H1 (cell line): ENCODE data around the gene ADAMTS6. TPM values are rescaled to one million over a fixed set of nuclear protein-coding genes. Genes with fewer than 3 reads are reported as not detected.

Experiments
- CTCF ChIA-PET: fragments of 300-600 bp; sonication (Branson Sonifier 250); formaldehyde crosslinking; loops from one replicate; lab custom pipeline; 2021; ENCODE audit not compliant: partially characterized antibody; lab: Charles Lee
- POLR2A ChIA-PET: fragments of 300-600 bp; sonication (Branson Sonifier 250); formaldehyde crosslinking; loops from one replicate; lab custom pipeline; 2021; ENCODE audit warnings: inconsistent platforms; ENCODE audit not compliant: partially characterized antibody; lab: Charles Lee
- DNase-seq, 2 experiments: peaks; one replicate each; pipeline versions ENCODE4 v3.0.0 to v3.0.0-alpha.2; 2010 to 2022; ENCODE audit warnings: low spot score in 2 of 2, low read depth in 1 of 2, mixed read lengths in 1 of 2
- FAIRE-seq: peaks from 2 replicates; lab custom pipeline; 2011; peaks lifted over from hg19 to GRCh38; lab: Jason Lieb, UNC
- H2AFZ ChIP-seq: 2 replicates; pipeline ENCODE4 v1.8.1; 2012; ENCODE audit warnings: low read length, inconsistent platforms
- H2AK5ac ChIP-seq: 2 replicates; pipeline ENCODE4 v1.6.1; 2013; ENCODE audit warnings: low read depth, low read length
- H2BK120ac ChIP-seq: replicated peaks from 2 replicates; pipeline ENCODE3; 2013; ENCODE audit warnings: low read depth, low read length, inconsistent platforms
- H2BK12ac ChIP-seq: 2 replicates; pipeline ENCODE4 v1.6.1; 2013; ENCODE audit warnings: low read depth, low read length
- H2BK15ac ChIP-seq: 2 replicates; pipeline ENCODE4 v1.6.1; 2013; ENCODE audit warnings: low read length
- H2BK20ac ChIP-seq: 2 replicates; pipeline ENCODE4 v1.6.1; 2013; ENCODE audit warnings: low read length
- H2BK5ac ChIP-seq: 2 replicates; pipeline ENCODE4 v1.6.1; 2013; ENCODE audit warnings: low read depth, low read length
- H3K14ac ChIP-seq: 2 replicates; pipeline ENCODE4 v1.6.1; 2013; ENCODE audit warnings: inconsistent platforms; ENCODE audit not compliant: insufficient read length
- H3K18ac ChIP-seq: 2 replicates; pipeline ENCODE4 v1.6.1; 2013; ENCODE audit warnings: low read length; ENCODE audit errors: extremely low read depth
- H3K23ac ChIP-seq: 2 replicates; pipeline ENCODE4 v1.6.1; 2013; ENCODE audit warnings: inconsistent platforms; ENCODE audit not compliant: insufficient read length
- H3K23me2 ChIP-seq: 2 replicates; pipeline ENCODE4 v1.6.1; 2013; ENCODE audit warnings: low read depth, low read length
- H3K27ac ChIP-seq: 2 replicates; pipeline ENCODE4 v1.6.1; 2011; ENCODE audit warnings: low read depth, low read length, inconsistent platforms
- H3K27me3 ChIP-seq, 4 experiments: replicated peaks in 1 of 4; 1 replicate in 1 of 4; 2 replicates in 3 of 4; pipeline versions ENCODE4 v1.6.1 to v1.8.1; 2011 to 2013; ENCODE audit warnings: low read length in 3 of 4, mild to moderate bottlenecking in 3 of 4, inconsistent platforms in 2 of 4, mixed read lengths in 2 of 4, moderate library complexity in 1 of 4; ENCODE audit not compliant: control insufficient read depth in 3 of 4, insufficient read depth in 3 of 4; ENCODE audit errors: extremely low read depth in 1 of 4
- H3K36me3 ChIP-seq, 4 experiments: 2 replicates each; pipeline versions ENCODE4 v1.6.1 to v1.8.1; 2011 to 2013; ENCODE audit warnings: mild to moderate bottlenecking in 4 of 4, low read length in 3 of 4, moderate library complexity in 2 of 4, control low read depth in 1 of 4, inconsistent platforms in 1 of 4; ENCODE audit not compliant: insufficient read depth in 4 of 4, control insufficient read depth in 2 of 4
- H3K4ac ChIP-seq: replicated peaks from 2 replicates; pipeline ENCODE3; 2013; ENCODE audit warnings: low read length, low read depth, mixed read lengths, inconsistent platforms; ENCODE audit not compliant: insufficient read length
- H3K4me1 ChIP-seq, 4 experiments: replicated peaks in 1 of 4; 1 replicate in 1 of 4; 2 replicates in 3 of 4; pipeline versions ENCODE4 v1.6.1 to v1.8.1; 2011 to 2013; ENCODE audit warnings: low read length in 3 of 4, inconsistent platforms in 2 of 4, mixed read lengths in 1 of 4; ENCODE audit not compliant: insufficient read depth in 4 of 4, control insufficient read depth in 3 of 4
- H3K4me2 ChIP-seq, 2 experiments: 2 replicates each; pipeline versions ENCODE4 v1.6.1 to v1.8.1; 2011 to 2013; ENCODE audit warnings: low read depth in 2 of 2, low read length in 2 of 2, control low read depth in 1 of 2, inconsistent platforms in 1 of 2, mild to moderate bottlenecking in 1 of 2; ENCODE audit not compliant: insufficient read depth in 1 of 2
- H3K4me3 ChIP-seq, 4 experiments: fragments of 200-600, 300-600 bp in 1 of 4; sonication (generic), shearing (Covaris generic), sonication (Bioruptor Twin) in 1 of 4; 2 replicates each; pipeline versions ENCODE4 v1.5.1 to v1.8.1; 2011 to 2016; ENCODE audit warnings: low read length in 4 of 4, low read depth in 3 of 4, control low read depth in 2 of 4, inconsistent platforms in 2 of 4, mild to moderate bottlenecking in 2 of 4, mixed read lengths in 1 of 4, moderate library complexity in 1 of 4; ENCODE audit not compliant: insufficient read depth in 2 of 4; ENCODE audit errors: extremely low read depth in 1 of 4
- H3K56ac ChIP-seq: replicated peaks from 2 replicates; pipeline ENCODE3; 2013; ENCODE audit warnings: low read depth, mild to moderate bottlenecking, mixed read lengths, low read length, inconsistent platforms; ENCODE audit not compliant: insufficient read length
- H3K79me1 ChIP-seq: 2 replicates; pipeline ENCODE4 v1.6.1; 2013; ENCODE audit warnings: low read depth, low read length, control low read depth
- H3K79me2 ChIP-seq, 2 experiments: 2 replicates each; pipeline versions ENCODE4 v1.6.1 to v1.8.1; 2012 to 2013; ENCODE audit warnings: low read length in 2 of 2, mild to moderate bottlenecking in 2 of 2, inconsistent platforms in 1 of 2; ENCODE audit not compliant: insufficient read depth in 2 of 2, control insufficient read depth in 1 of 2
- H3K9ac ChIP-seq, 4 experiments: replicated peaks in 1 of 4; 1 replicate in 1 of 4; 2 replicates in 3 of 4; pipeline versions ENCODE4 v1.6.1 to v1.8.1; 2011 to 2013; ENCODE audit warnings: low read depth in 3 of 4, low read length in 3 of 4, control low read depth in 2 of 4, mild to moderate bottlenecking in 2 of 4, moderate library complexity in 2 of 4, inconsistent platforms in 1 of 4; ENCODE audit errors: extremely low read depth in 1 of 4
- H3K9me3 ChIP-seq, 2 experiments: 2 replicates each; pipeline versions ENCODE4 v1.6.1 to v1.8.1; 2012 to 2013; ENCODE audit warnings: mild to moderate bottlenecking in 2 of 2, moderate library complexity in 2 of 2, control low read depth in 1 of 2, inconsistent platforms in 1 of 2, low read depth in 1 of 2, low read length in 1 of 2, mixed read lengths in 1 of 2; ENCODE audit not compliant: insufficient read depth in 2 of 2
- H4K20me1 ChIP-seq, 2 experiments: replicated peaks in 1 of 2; 2 replicates each; pipeline versions ENCODE3 to v1.8.1; 2011 to 2013; ENCODE audit warnings: inconsistent platforms in 2 of 2, low read length in 2 of 2, mild to moderate bottlenecking in 1 of 2; ENCODE audit not compliant: insufficient read depth in 2 of 2, control insufficient read depth in 1 of 2
- H4K5ac ChIP-seq: 2 replicates; pipeline ENCODE4 v1.6.1; 2013; ENCODE audit warnings: low read length, low read depth, mixed read lengths, inconsistent platforms; ENCODE audit not compliant: insufficient read length
- H4K8ac ChIP-seq: 2 replicates; pipeline ENCODE4 v1.8.0; 2013; ENCODE audit warnings: mild to moderate bottlenecking, moderate library complexity, low read length, inconsistent platforms; ENCODE audit not compliant: insufficient read depth; ENCODE audit errors: extremely low read depth
- H4K91ac ChIP-seq: replicated peaks from 2 replicates; pipeline ENCODE3; 2013; ENCODE audit warnings: low read length, mixed read lengths, inconsistent platforms; ENCODE audit not compliant: insufficient read length
- ATF3 ChIP-seq: IDR thresholded peaks from 2 replicates; pipeline ENCODE4 v1.6.1; 2011; ENCODE audit warnings: low read depth, mild to moderate bottlenecking, low read length; ENCODE audit not compliant: insufficient read depth
- CTCF ChIP-seq, 3 experiments: IDR thresholded peaks; 1 replicate in 2 of 3; 2 replicates in 1 of 3; pipeline versions ENCODE4 v1.5.1 to v1.6.1; 2011; ENCODE audit warnings: low read length in 3 of 3, mild to moderate bottlenecking in 3 of 3, inconsistent platforms in 2 of 3, low read depth in 1 of 3, moderate library complexity in 1 of 3; ENCODE audit not compliant: insufficient read depth in 1 of 3; ENCODE audit errors: control extremely low read depth in 1 of 3
- JUN ChIP-seq: IDR thresholded peaks from 2 replicates; pipeline ENCODE4 v1.6.1; 2011; ENCODE audit warnings: low read depth, mild to moderate bottlenecking, improper control_type of control experiment, low read length
- POU5F1 ChIP-seq: IDR thresholded peaks from 2 replicates; pipeline ENCODE4 v1.6.1; 2011; ENCODE audit warnings: low read depth, mild to moderate bottlenecking, low read length, moderate library complexity
- RAD21 ChIP-seq, 2 experiments: IDR thresholded peaks in 1 of 2; conservative IDR thresholded peaks in 1 of 2; 2 replicates each; pipeline ENCODE4 v1.6.1; 2011; ENCODE audit warnings: low read depth in 2 of 2, low read length in 2 of 2, improper control_type of control experiment in 1 of 2, inconsistent platforms in 1 of 2, mild to moderate bottlenecking in 1 of 2, moderate library complexity in 1 of 2
- RFX5 ChIP-seq: IDR thresholded peaks from 2 replicates; pipeline ENCODE4 v1.6.1; 2011; ENCODE audit warnings: low read depth, low read length, improper control_type of control experiment, borderline replicate concordance
- SP4 ChIP-seq: IDR thresholded peaks from 2 replicates; pipeline ENCODE4 v1.6.1; 2012; ENCODE audit warnings: low read length, inconsistent platforms
- ZNF274 ChIP-seq: IDR thresholded peaks from 2 replicates; pipeline ENCODE4 v1.7.0; 2012; ENCODE audit warnings: low read length, borderline replicate concordance; ENCODE audit errors: extremely low read depth
- WGBS, 2 experiments: shearing (Covaris generic) in 1 of 2; methylation state at CpG; one replicate each; pipeline versions ENCODE4 v1.1.6 to v1.1.7; 2013 to 2015; ENCODE audit warnings: low lambda C conversion rate in 2 of 2, mixed read lengths in 2 of 2, inconsistent platforms in 1 of 2, low coverage in 1 of 2, missing lambda C conversion rate in 1 of 2; ENCODE audit not compliant: insufficient replicate concordance in 2 of 2, insufficient coverage in 1 of 2, insufficient read length in 1 of 2; ENCODE audit errors: extremely low coverage in 1 of 2, missing lambda C conversion rate in 1 of 2; 5-methylcytosine and 5-hydroxymethylcytosine counted together
- polyA plus RNA-seq, 7 experiments: library from polyadenylated mRNA; depleted of rRNA in 3 of 7; stranded (reverse) in 5 of 7; unstranded in 2 of 7; fragments of >200 nt in 5 of 7; fragments of 200-250 nt in 2 of 7; gene quantifications; 1 replicate in 5 of 7; 2 replicates in 1 of 7; 4 replicates in 1 of 7; pipeline versions ENCODE4 v1.2.1 to v1.2.3, GENCODE V29; 2011 to 2013; ENCODE audit warnings: missing spikeins in 2 of 7, mixed read lengths in 2 of 7
- total RNA-seq: library from RNA; stranded (reverse); fragmentation: NEBNext Ultra II Directional; extraction: Animal tissue kit (Norgen Biotek cat#: 25700); gene quantifications from 2 replicates; pipeline ENCODE4 v1.2.1, GENCODE V29; 2021

Gene ADAMTS6
- total and polyA plus RNA-seq, 2 of the 8 experiments (the other 6 are each of a cell fraction or from before 2014, with no cell fraction given), result 0.74 to 2.4 TPM

GRCh38 chr5:65100911-65101631, 380.6 kb downstream of the ADAMTS6 start:
- Histone ChIP-seq H4K20me1 (no peaks in the 10 kb centered on the region), H2BK15ac (no peak overlapping the region), H3K9me3 (no peaks in the 10 kb centered on the region), H4K91ac (peak overlapping the region; percentile 83), H4K8ac (no peak overlapping the region), H3K27ac (no peak overlapping the region), H2BK20ac (no peak overlapping the region; the same call in 1 of the 2 replicates), H3K4me3 (no peak overlapping the region), H3K79me2 (no peaks in the 10 kb centered on the region), H3K4me1 (peaks cover 4 to 6% (median 5%) of the 10 kb centered on the region in 4 experiments; a peak in 6 of 7 replicates), H2BK120ac (no peak overlapping the region), H3K9ac (no peak overlapping the region), H4K5ac (no peak overlapping the region), H3K23ac (no peak overlapping the region), H3K79me1 (no peaks in the 10 kb centered on the region), H3K27me3 (no peaks in the 10 kb centered on the region), H2BK12ac (no peak overlapping the region), H3K23me2 (no peaks in the 10 kb centered on the region), H2AK5ac (no peak overlapping the region), H2AFZ (peak overlapping the region; percentile 76; the same call in 1 of the 2 replicates), H3K18ac (peak overlapping the region; percentile 43; the same call in 1 of the 2 replicates), H3K56ac (no peak overlapping the region), H3K4me2 (no peak overlapping the region), H3K14ac (no peak overlapping the region), H3K4ac (no peak overlapping the region), H3K36me3 (no peaks in the 10 kb centered on the region), H2BK5ac (no peak overlapping the region)
- CTCF ChIA-PET, result interaction anchor here (0.6 to 6.8 kb wide), 23 partner anchors 12 to 383 kb away, joined by 3 to 63 read pairs (median 4); partner anchors contain the start of gene ADAMTS6
- 69% methylated on average over 9 of the region's 9 CpGs; no CpG with 5 or more reads in 1 of the 2 experiments for WGBS, 2 experiments
- POLR2A ChIA-PET, result interaction anchor here (0.6 kb wide), 1 partner anchor 343 kb away, joined by 3 read pairs; no protein-coding TSS in a partner anchor
- peak; percentile 29 to 78 for DNase-seq
- FAIRE-seq, result peak; percentile 42
- TF ChIP-seq POU5F1 (no peak), ZNF274 (no peak), RFX5 (no peak), JUN (no peak), ATF3 (no peak), CTCF (IDR thresholded peaks at IDR 0.05; ENCODE audit: control extremely low read depth in 1 of 3, insufficient read depth in 1 of 3, low read depth in 1 of 3, low read length in 3 of 3) (peak; percentile 66 to 89 (median 88)), RAD21 (IDR thresholded peaks at IDR 0.05 in 1 of 2, conservative IDR thresholded peaks at IDR 0.05 in 1 of 2; ENCODE audit: low read depth in 2 of 2, low read length in 2 of 2) (peak; percentile 86 to 90), SP4 (no peak)
